ENCODE data around the gene PNMA6E.

The PNMA6E gene

DNA sequence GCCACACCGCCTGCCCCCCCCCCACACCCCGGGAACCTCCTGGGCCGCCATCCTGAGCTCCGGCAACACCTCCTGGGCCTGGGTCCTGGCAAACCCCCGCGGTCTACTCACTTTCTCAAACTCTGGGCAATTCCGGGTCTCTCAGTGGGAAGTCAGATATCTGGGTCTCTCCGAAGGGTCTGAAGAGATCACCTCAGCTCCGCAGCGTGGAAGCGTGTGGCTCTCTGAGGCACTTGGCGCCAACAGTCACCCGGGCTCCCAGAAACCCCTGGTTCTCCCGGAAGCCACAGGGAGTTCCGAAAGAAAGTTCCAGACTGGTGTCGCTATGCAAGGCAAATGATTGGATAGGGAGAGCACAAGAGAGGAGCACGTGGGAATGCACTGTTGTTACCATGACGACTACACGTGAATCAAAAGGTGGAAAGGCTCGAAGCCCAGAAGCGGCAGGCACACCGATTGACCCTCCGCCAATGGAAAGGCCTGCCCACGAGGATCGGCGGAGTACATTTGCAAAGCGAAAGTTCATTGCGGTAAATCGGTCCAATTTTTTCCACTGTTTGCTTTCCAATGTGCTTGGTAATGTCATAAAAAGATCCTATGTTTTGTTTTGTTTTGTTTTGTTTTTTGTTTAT, at the start of gene PNMA6E:
Gene PNMA6E (minus strand): TSS at position 218 of the 632 bp plus-strand sequence. CDS start 2,501 bp downstream, outside the sequence.
- FAIRE-seq, result no peak

DNA sequence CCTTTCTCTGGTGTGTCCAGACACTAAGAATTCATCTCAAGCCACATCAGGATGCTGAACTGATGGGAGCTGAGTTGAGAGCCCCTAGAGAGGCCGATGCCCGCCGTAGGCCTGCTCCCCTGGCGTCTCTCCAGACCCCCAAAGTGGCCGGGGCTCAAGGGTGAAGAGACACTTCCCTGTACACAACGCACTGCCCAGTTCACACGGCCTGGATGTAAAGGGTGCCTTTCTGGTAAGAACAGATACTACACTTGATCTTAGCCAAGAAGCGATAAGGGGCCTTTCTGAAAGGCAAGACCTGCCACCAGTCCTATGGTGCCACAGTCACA, 49.8 kb upstream of the PNMA6E start:
- FAIRE-seq, result no peak

DNA sequence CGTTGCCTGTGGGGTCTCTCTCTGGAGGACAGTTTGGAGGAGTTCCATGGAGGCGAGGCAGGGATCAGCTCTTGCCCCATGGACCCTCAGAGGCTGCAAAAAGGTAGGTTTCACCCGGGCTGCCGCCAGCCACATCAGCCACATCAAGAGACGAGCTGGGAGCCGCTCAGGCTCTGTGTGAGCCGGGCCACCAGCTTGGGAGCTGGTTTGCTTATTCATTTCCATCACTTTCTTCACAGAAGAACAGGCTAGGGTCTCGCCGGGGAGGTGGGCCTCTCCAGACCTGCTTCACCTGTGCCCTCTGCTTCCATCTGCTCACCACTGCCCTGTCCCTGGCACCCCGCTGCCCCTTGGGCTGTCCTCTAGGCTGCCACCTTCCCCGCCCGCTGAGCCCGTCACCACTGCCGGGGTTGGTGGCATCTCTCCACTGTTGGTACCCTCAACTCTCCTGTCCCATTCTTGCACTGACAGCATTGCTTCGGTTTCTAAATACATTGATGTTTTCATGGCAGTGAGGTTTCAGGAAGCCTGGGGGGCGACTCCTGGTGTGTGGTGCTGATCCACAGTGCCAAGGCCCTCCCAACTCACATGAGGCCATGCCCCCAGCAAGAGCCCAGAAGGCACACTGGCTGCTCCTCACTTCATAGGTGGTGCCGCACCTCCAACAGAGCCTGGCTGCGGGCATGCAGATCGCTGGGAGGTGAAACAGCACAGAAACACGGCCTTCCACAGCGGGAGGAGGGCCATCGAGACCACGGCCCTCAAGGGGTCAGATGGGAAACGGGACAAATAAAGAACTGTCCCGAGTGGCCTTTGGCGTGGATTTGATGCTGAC, 49.2 kb upstream of the PNMA6E start:
- no peak for FAIRE-seq

DNA sequence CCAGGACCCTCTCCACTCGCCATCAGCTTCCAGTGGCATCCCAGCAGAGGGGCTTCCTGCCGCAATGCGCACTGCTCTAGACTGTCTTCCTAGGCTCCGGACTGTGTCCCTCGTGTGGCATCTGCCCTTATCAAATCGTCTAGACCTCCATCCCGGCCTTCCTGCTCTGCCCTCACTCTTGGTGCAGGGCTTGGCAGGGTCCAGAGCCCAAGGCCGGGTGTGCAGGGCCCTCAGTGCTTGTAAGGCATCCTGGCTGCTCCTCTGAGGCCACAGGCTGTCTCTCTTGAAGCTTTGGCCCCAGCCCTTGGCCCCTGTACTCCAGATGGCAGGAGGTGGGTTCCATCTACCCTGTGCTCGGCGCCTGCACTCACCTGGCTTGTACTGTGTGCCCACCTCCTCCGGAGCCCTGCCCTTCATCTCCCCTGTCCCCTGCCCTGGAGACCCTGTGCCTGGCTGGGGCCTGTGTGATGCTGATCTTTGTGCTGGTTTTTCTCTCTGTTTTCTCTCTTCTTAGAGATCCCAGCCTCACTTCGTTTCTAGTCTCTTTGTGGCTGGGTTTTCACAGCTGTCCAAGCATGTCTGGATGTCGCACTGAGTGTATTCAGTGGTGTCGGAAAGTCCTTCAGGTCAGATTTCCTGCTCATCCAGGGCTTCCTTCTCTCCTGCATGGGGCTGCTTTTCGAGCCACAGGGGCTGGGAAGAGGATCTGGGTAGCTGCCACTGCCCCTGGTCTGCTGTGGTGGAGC, 48.4 kb upstream of the PNMA6E start:
- FAIRE-seq, result no peak

DNA sequence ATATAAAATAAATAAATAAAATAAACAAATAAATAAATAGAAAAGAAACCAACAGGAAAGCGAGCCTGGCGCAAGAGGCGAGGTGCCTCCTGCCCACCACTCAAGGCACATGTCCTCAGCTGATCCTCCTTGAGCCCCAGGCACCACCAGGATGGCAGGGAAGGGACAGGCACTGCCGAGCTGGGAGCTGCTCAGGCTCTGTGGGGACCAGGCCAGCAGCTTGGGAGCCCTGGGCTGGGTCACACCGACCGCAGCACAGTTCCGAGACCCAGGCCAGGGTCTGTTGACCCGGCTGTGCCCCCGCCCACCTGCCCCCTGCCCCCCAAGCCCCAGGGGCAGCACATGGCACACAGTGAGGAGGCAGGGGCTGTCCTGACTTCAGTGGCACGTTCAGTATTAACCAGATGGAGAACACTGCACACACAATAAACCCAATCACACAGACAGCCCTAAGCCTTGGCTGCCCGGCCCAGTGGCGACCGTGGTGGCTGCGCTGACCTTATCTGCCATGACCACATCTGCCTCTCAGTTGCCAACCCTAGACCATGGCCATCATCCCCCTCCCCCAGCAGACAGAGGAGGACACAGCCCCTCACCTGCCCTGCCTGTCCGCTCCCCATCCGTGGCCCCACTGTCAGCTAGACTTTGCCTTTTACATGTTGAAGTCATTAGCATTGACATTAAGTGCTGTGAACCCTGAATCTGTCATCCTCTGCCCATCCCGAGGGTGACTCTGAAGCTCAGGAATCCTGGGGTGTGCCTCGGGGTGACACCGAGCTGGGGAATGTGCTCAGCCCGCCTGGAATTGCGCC, 47.6 kb upstream of the PNMA6E start:
- FAIRE-seq, result no peak

DNA sequence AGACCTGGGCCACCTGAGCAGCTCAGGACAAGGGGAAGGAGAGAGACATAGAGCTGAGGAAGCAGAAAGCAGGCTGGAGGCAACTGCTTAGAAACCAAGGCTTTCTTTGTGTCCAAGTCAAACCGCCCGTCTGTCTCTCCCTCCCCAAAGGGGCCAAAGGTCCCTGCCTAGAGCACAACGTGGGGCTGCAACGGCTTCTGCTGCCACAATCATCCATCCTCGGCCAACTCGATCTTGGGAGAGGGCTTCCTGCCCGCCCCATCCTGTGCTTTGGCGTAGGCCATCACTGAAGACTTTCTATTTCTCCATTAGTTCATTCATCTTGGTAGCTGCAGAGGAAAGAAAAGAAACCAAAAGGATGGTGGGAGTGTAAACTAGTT, 46.4 kb upstream of the PNMA6E start:
- no peak for FAIRE-seq

DNA sequence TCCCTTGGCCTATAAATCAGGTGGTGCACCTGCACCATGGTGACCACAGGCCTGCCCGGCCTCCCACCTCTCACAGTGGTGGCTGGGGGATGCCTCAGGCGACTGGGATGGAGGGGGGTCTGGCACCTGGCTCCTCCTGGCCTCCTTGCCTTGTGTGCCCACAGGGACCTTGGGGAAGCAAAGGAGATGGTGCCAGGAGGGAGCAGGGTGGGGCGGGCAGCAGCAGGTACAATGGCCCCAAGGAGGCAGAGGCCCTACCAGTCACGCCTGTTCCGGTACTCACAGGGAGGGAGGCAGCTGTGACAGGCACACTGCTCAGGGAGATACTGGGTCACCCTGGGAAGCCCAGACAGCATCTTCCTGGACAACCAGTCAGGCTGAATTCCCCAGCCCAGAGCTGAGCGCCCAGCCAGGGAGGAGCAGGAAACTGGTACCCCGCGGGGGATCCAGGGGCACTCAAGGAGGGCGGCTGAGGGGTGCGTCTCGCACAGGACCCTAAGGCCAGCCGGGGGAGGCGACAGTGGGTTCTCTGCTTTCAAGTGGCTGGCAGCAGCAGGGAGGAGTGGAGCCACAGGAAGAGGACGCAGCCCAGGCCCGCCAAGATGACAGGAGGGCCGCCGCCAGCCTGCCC, 45.9 kb upstream of the PNMA6E start:
- FAIRE-seq, result no peak

DNA sequence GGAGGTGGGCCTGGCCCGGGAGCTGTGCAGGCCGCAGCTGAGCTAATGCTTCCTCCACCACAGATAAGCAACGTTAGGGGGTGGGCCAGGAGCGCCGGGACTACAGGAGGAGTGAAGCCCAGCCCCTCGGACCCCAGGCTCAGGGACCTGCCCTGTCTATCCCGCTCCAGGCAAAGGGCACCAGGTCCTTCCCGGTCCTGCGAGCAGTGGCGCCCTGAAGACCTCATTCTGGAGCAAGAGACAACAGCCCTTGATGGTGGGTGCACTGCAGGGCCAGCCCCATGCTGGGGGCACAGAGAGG, 45.4 kb upstream of the PNMA6E start:
- no peak for FAIRE-seq

DNA sequence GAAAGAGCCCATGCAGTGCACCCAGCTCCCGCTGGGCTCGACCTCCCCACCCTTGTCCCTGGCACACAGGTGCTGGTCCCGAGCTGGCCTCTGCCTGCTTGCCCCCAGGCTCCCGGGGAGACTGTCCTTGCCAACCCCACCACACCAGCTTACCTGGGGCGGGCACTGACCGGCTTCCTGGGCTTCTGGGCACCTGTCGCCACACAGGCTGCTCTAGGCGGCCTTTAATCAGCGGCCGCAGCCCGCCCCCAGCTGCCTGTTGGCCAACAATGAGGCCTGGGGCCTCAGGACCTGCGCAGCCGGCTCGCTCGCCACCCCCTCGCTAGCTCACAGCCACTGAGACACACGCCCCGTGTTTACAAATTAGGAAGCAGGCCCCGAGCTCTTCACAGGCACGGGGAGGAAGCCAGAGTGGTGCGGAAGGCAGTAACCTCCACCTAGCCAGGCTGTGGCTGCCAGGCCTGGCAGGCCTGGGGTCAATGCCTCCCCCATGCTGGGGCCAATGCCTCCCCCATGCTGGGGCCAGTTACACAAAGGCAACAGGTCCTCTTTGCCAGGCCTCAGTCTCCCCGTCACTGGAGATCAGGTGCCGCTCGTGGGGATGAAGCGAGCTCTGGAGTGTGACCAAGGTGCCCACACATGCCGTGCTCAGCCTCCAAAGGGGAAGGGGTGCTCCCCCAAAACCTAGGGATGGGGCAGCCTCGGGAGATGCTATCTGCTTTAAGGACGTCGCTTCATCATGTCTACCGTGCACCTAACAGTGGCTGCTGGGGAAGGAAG, 44.9 kb upstream of the PNMA6E start, which contains the start of gene TREX2:
Gene TREX2 (minus strand): TSS at position 201 of the 780 bp plus-strand sequence. CDS start 626 bp downstream, outside the sequence.
- no peak for FAIRE-seq

DNA sequence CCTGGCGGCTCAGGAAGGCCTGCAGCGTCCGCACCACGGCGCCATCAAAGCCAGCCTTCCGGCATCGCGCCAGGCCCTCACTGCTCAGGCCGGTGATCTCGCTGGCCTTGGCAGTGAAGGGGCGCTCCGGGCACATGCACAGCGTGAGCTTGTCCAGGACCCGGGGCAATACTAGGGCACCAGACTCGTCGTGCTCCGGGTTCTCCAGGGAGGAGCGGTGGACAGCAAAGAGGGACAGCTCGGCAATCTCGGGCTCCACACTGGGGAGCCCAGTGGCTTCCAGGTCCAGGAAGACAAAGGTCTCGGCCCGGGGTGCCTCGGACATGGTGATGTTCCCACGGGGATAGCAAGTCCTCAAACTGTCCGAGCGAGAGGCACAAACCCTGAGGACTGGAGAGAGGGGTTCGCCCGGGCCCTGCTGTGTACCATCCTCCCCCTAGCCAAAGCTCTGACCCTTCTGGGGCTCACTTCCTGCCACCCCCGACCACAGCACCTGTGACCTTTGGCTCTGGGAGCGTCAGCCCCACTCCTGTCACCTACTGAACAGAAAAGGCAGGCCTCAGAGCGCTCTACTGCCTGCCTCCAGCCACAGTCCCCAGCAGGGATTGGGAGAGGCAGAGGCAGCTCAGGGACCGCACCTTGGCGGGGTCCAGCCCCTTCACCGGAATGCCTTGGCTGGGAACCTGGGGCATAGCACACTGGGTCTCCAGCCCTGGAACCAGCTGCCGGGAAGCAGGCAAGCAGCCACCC, 44.1 kb upstream of the PNMA6E start:
- FAIRE-seq, result no peak

DNA sequence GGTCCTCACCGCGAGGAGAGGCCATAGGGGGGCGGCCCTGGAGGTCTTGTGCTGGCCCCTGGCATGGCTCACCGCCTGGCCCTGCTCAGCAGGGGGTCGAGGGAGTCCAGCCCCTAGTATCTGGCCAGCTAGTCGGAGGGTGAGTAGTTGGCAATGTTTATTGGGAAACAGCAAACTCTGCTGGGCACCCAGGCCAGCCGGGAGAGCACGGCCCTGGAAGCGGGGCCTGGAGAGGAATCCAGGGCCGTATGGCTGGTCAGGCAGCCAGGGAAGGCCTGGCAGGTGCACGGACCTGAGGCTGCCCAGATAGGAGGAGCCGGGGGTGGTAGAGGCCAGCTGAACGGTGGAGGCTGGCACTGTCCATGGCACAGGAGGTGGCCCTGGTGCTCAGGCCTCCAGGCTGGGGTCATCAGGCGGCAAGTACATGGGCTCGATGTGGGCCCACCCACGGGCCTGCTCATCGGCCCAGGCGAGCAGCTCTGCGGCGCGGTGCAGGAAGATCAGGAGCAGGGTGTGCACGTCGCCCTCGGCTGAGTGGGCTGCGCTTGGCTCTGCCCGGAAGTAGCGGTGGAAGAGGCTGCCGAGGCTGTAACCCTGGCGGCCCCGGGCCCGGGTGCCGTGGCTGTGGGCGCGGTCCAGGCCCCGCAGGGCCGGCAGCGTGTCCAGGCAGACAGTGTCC, 43.3 kb upstream of the PNMA6E start:
- FAIRE-seq, result no peak

DNA sequence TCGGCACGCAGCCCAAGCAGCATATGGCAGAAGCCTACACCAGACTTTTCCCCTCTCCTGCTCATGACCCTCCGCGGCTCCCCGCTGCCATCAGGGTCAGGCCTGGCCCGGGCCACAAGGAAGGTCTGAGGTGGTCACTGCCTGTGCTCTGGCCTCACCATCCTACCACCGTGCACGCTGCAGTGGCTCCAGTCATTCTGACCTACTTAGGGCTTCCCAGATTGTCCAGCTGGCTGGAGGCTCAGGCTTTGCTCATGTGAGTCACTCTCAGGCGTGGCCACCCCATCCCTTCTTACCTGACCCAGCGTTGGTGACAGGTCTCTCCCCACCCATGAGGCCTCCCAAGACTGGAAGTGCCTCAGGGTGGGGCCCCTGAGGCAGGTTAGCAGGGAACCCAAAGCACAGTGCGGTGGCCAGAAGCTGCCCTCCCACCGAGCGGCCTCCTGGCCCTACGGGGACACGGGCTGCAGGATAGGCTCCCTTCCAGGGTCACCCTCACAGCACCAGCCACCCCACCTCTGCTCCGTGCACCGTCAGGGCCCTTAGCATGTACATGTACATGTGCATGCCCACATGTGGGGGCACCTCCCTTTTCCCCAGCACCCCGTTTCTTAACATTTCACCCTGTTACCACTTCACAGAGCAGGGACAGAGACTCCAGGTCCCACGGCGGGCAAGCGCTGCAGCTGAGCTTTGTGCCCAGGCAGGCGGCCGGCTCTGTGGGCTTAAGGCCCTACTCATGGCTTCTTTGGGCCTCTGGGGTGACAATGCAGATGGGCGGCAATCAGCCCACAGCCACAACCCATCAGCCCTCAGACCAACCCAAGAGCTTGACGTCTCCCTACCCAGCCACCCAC, 42.6 kb upstream of the PNMA6E start:
- no peak for FAIRE-seq

DNA sequence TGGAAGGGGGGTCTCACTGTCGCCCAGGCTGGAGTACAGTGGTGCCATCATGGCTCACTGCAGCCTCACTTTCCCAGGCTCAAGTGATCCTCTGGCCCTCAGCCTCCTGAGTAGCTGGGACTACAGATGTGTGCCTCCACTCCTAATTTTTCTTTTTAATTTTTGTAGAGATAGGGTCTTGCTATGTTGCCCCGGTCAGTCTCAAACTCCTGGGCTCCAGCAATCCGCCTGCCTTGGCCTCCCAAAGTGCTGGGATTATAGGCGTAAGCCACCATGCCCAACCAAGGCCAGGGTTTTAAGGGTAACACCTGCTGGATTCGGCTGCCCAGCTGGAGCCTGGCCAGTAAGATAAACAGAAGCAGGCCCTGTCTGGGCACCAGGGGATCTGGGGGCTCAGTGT, 41.3 kb upstream of the PNMA6E start:
- no peak for FAIRE-seq

DNA sequence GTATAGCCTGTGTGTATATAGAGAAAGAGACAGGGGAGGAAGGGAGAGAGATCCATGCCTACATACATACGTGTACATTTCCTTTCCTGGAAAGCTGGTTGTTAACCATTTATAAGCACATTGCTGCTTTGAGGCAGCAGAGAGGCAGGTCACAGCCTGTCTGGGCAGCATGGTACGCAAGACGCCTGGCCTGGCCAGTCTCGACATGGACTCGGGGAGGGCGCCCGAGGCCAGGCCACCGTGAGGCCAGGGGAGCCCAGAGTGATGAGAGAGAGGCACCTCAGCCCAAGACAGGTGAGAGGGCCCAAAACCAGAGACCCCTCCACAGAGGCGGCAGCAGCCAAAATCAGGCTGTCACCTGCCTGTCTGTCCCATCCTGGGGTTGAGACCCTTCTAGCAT, 40.8 kb upstream of the PNMA6E start:
- FAIRE-seq, result no peak

DNA sequence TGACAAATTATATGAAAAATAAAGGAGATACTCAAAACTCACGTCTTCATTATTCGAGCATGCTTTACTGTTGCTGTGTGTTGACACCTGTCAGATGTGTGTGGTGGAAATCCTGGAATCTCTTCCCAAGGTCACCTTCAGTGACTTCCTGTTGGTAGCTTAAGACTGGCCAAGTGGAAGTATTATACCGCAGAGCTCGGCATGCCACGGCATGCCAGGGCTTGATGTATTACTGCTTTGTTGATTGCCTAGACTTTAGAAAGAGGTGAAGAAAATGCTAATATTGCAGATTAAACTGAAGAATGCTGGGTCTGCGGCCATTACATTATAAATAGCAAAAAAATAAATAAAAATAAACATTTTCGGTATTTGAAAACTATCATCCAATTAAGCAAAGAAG, 40.1 kb upstream of the PNMA6E start:
- FAIRE-seq, result no peak

DNA sequence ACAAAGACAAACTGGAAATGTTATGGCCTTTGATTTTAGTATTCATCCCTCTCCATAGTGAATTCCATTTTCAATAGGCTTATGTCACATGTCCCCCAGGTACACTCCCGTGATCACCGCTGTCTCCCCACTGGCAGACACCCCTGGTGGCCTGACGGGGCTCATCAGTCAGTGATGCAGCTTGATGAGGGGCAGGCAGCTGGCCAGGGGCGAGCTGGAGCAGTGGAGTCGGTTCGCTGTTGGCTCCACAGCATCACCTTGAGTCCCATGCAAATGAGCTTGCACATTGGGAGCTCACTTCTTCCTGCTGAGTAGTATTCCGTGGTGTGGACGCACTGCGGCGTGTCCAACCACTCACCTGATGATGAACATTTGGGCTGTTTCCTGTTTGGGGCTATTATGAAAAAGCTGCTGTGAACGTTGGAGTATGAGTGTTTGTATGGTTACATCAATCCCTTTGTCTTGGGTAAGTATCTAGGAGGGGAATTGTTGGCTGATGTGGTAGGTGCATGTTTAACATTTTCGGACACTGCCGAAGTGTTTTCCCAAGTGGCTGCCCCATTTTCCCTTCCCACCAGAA, 39.5 kb upstream of the PNMA6E start:
- no peak for FAIRE-seq

DNA sequence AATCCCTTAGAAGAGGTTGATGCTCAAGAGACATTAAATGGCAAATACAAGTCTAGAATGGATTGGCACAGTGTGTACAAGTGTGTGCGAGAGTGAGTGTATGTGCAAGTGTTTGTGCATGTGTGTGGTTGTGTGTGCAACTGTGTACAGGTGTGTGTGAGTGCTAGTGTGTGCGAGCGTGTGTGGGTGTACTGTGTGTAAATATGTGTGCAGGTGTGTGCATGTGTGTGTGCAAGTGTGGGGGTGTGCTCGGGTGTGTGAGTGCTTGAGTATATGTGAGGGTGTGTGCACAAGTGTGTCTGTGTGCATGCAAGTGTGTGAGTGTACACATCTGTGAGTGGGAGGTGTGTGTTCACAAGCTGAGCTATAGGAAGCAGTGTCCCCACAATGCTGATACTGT, 38.8 kb upstream of the PNMA6E start:
- FAIRE-seq, result no peak

DNA sequence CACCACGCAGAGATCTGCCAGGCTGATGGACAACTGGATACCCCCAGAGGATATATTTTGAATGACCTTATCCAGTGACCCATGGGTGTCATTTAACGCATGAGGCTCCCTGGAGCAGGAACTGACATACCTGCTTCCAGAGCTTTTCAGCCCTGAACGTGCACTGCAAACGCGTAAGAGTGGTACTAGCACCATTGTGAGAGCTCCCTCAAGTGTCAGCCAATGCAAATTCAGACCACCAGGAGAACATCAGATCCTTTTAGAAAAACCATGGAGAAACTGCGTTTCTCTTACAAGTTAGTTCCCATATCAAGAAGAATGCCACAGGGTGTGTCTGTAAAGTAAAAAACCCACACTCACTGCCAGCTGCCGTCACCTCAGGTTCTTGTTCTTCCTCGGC, 37.4 kb upstream of the PNMA6E start:
- peak; percentile 15 for FAIRE-seq

DNA sequence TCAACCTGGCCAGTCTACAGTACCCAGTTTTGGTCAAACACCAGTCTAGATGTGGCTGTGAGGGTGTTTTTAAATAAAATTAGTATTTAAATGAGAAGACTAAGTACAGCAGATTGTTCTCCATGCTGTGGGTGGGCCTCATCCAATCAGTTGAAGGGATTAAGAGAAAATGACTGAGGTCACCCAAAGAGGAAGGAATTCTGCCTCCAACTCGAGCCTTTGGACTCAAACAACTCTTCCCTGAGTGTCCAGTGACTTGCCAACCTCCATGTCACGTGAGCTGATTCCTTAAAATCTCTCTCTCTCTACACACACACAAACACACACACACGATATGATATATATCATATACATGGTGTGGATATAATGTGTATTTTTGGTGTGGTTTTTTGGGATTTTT, 34.7 kb upstream of the PNMA6E start:
- FAIRE-seq, result no peak

Measured in G401.6 (cell line).